ENCODE data around the gene ZNF148. TPM values are rescaled to one million over a fixed set of nuclear protein-coding genes. Genes with fewer than 3 reads are reported as not detected.

ZNF148 gene
- total RNA-seq, 2 donors from 2014 or later = 12.5 to 15.0 TPM

GRCh38 chr3:125191256-125191655 lies 183.9 kb downstream of the ZNF148 start:
- ATAC-seq (no peak), DNase-seq (no peak)
- Histone ChIP-seq H3K27ac (no peak overlapping the region), H3K36me3 (replicated peaks in 1 of 2; ENCODE audit: insufficient read depth in 1 of 2, low read depth in 2 of 2) (peaks cover 0 to 4% of the 10 kb centered on the region in 2 donors), H3K27me3 (no peaks in the 10 kb centered on the region), H3K9me3 (no peaks in the 10 kb centered on the region), H3K4me1 (no peaks in the 10 kb centered on the region), H3K4me3 (no peak overlapping the region)
- 74 to 85% methylated on average over 4 of the region's 4 CpGs for WGBS, 2 donors
- TF ChIP-seq, protein P1, sequence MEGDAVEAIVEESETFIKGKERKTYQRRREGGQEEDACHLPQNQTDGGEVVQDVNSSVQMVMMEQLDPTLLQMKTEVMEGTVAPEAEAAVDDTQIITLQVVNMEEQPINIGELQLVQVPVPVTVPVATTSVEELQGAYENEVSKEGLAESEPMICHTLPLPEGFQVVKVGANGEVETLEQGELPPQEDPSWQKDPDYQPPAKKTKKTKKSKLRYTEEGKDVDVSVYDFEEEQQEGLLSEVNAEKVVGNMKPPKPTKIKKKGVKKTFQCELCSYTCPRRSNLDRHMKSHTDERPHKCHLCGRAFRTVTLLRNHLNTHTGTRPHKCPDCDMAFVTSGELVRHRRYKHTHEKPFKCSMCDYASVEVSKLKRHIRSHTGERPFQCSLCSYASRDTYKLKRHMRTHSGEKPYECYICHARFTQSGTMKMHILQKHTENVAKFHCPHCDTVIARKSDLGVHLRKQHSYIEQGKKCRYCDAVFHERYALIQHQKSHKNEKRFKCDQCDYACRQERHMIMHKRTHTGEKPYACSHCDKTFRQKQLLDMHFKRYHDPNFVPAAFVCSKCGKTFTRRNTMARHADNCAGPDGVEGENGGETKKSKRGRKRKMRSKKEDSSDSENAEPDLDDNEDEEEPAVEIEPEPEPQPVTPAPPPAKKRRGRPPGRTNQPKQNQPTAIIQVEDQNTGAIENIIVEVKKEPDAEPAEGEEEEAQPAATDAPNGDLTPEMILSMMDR (IDR thresholded peaks at IDR 0.05) = no peak
- TF ChIP-seq POLR2A (IDR thresholded peaks at IDR 0.05) = no peak
- intact Hi-C loops (cut with DNase I) = no loop called here

- H3K4me1 ChIP-seq = no peaks in the 10 kb centered on the region
- H3K27ac ChIP-seq = no peak overlapping the region
- H3K27me3 ChIP-seq = no peaks in the 10 kb centered on the region
- TF ChIP-seq POLR2A (IDR thresholded peaks at IDR 0.05) = no peak
- TF ChIP-seq, protein P1 (IDR thresholded peaks at IDR 0.05) = no peak
- DNase-seq (no peak), ATAC-seq (no peak)
- WGBS, 2 donors = 70 to 81% methylated on average over 3 of the region's 3 CpGs
- no peaks in the 10 kb centered on the region for H3K9me3 ChIP-seq
- H3K36me3 ChIP-seq (replicated peaks in 1 of 2; ENCODE audit: insufficient read depth in 1 of 2, low read depth in 2 of 2) = peaks cover 0 to 4% of the 10 kb centered on the region in 2 donors
- H3K4me3 ChIP-seq = no peak overlapping the region
- intact Hi-C loops (cut with DNase I) = no loop called here
These were observed 184.3 kb downstream of the ZNF148 start for GRCh38 chr3:125190786-125191185.

GRCh38 chr3:125189378-125190165 lies 185.6 kb downstream of the ZNF148 start:
- H3K4me1 ChIP-seq = no peaks in the 10 kb centered on the region
- no peak for DNase-seq
- intact Hi-C loops (cut with DNase I) = no loop called here
- TF ChIP-seq, protein P1 (IDR thresholded peaks at IDR 0.05) = no peak
- TF ChIP-seq POLR2A (IDR thresholded peaks at IDR 0.05) = no peak
- WGBS, 2 donors = 91 to 93% methylated on average over 6 to 7 of the region's 7 CpGs
- H3K4me3 ChIP-seq = no peak overlapping the region
- H3K36me3 ChIP-seq (replicated peaks in 1 of 2; ENCODE audit: insufficient read depth in 1 of 2, low read depth in 2 of 2) = peaks cover 0 to 4% of the 10 kb centered on the region in 2 donors
- H3K27me3 ChIP-seq = no peaks in the 10 kb centered on the region
- no peaks in the 10 kb centered on the region for H3K9me3 ChIP-seq
- H3K27ac ChIP-seq = no peak overlapping the region
- no peak for ATAC-seq

GRCh38 chr3:125188955-125189354 lies 186.2 kb downstream of the ZNF148 start:
- Histone ChIP-seq H3K4me3 (no peak overlapping the region), H3K4me1 (no peaks in the 10 kb centered on the region), H3K27ac (no peak overlapping the region), H3K27me3 (no peaks in the 10 kb centered on the region), H3K9me3 (no peaks in the 10 kb centered on the region), H3K36me3 (replicated peaks in 1 of 2; ENCODE audit: insufficient read depth in 1 of 2, low read depth in 2 of 2) (peaks cover 0 to 4% of the 10 kb centered on the region in 2 donors)
- WGBS, 2 donors = 97 to 98% methylated on average over 2 of the region's 2 CpGs
- no peak for ATAC-seq
- no peak for DNase-seq
- TF ChIP-seq POLR2A (IDR thresholded peaks at IDR 0.05) = no peak
- TF ChIP-seq, protein P1 (IDR thresholded peaks at IDR 0.05) = no peak
- intact Hi-C loops (cut with DNase I) = no loop called here

DNA sequence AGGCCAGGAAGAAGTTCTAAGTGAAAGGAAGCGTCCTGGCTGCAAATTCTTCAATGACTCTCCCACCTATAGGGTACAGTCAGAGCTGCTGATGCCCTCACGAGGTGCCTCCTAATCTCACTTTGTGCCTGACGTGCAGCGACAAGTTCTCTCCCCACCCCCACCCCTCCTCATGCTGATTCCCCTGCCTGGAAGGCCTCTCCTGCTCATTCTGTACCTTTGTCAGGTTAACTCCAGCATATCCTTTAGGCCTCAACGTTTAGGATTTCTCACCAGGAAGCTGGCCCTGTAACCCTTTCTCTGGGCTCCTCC lies 187.6 kb downstream of the ZNF148 start:
- Histone ChIP-seq H3K36me3 (replicated peaks in 1 of 2; ENCODE audit: insufficient read depth in 1 of 2, low read depth in 2 of 2) (peaks cover 0 to 4% of the 10 kb centered on the region in 2 donors), H3K4me3 (no peak overlapping the region)
- WGBS, 2 donors = 64 to 80% methylated on average over 5 of the region's 5 CpGs

More for the DNA sequence above, 187.6 kb downstream of the ZNF148 start:
- Histone ChIP-seq H3K9me3 (no peaks in the 10 kb centered on the region), H3K27ac (no peak overlapping the region), H3K4me1 (no peaks in the 10 kb centered on the region), H3K27me3 (no peaks in the 10 kb centered on the region)
- TF ChIP-seq POLR2A (IDR thresholded peaks at IDR 0.05) = no peak
- TF ChIP-seq, protein P1 (IDR thresholded peaks at IDR 0.05) = no peak
- DNase-seq = no peak
- intact Hi-C loops (cut with DNase I) = no loop called here
- no peak for ATAC-seq
